ENCODE measurements around the gene TTLL6. TPM values are rescaled to one million over a fixed set of nuclear protein-coding genes. Genes with fewer than 3 reads are reported as not detected.
A peak's percentile ranks its signal among the peaks of the same experiment; 100 is the strongest.

TTLL6 gene
- total and polyA plus RNA-seq, 2 of the 4 experiments (the other 2 are of a cell fraction) = not detected

GRCh38 chr17:48816438-48816773 lies 623 bp downstream of the TTLL6 start:
- H3K14ac ChIP-seq (replicated peaks; ENCODE audit: low read depth, low read length) = no peak overlapping the region
- dilution Hi-C loops (cut with HindIII; ENCODE audit: low sequenced_read_pairs, unreplicated experiment) (no loop called here), intact Hi-C loops (cut with micrococcal nuclease) (no loop called here), in situ Hi-C loops (cut with MboI; ENCODE audit: low sequenced_read_pairs) (no loop called here)
- H3K36me3 ChIP-seq (ENCODE audit: control insufficient read depth, insufficient read depth, low read length) = no peaks in the 10 kb centered on the region
- no peak overlapping the region for H3K18ac ChIP-seq (ENCODE audit: low read depth, low read length)
- H3K9me1 ChIP-seq (ENCODE audit: insufficient read depth, low read length) = 0 out of 2 replicates have a peak, but pooled peaks cover 4% of the 10 kb centered on the region
- H4K5ac ChIP-seq (ENCODE audit: low read depth, low read length) = no peak overlapping the region
- peak overlapping the region; percentile 90 for H2AFZ ChIP-seq (replicated peaks; ENCODE audit: low read length, poor library complexity)
- no peak overlapping the region for H3K4me3 ChIP-seq (ENCODE audit: insufficient read depth, low read depth, low read length)
- H3K4me1 ChIP-seq (ENCODE audit: control insufficient read depth, insufficient read depth, low read length) = 0 out of 2 replicates have a peak, but pooled peaks cover 2% of the 10 kb centered on the region
- no peaks in the 10 kb centered on the region for H4K20me1 ChIP-seq (ENCODE audit: insufficient read depth, low read length)
- H3K79me1 ChIP-seq (ENCODE audit: low read depth in 1 of 2, low read length in 2 of 2) = no peaks in the 10 kb centered on the region
- no peak overlapping the region for H4K8ac ChIP-seq (ENCODE audit: low read depth in 2 of 2, low read length in 2 of 2)
- no TSS peak for BruUV-seq (replicated peaks)
- H3K27me3 ChIP-seq (ENCODE audit: control insufficient read depth, insufficient read depth, low read length) = peaks cover 31% of the 10 kb centered on the region
- TF ChIP-seq CHD1 (IDR thresholded peaks at IDR 0.05; ENCODE audit: low read depth, low read length) (no peak), MAFK (IDR thresholded peaks at IDR 0.05; ENCODE audit: low read depth, low read length) (no peak), POLR2A (IDR thresholded peaks at IDR 0.05; ENCODE audit: low read depth, low read length) (no peak), ELK1 (IDR thresholded peaks at IDR 0.05; ENCODE audit: borderline replicate concordance, low read depth, low read length) (no peak), MXI1 (IDR thresholded peaks at IDR 0.05; ENCODE audit: borderline replicate concordance, low read depth, low read length) (no peak), RCOR1 (IDR thresholded peaks at IDR 0.05; ENCODE audit: insufficient replicate concordance, low read length) (no peak), RAD21 (IDR thresholded peaks at IDR 0.05; ENCODE audit: low read length) (no peak), CTCF (conservative IDR thresholded peaks at IDR 0.05; ENCODE audit: low read depth, low read length) (no peak), NFE2L2 (IDR thresholded peaks at IDR 0.05; ENCODE audit: low read depth, low read length) (no peak), MAZ (IDR thresholded peaks at IDR 0.05; ENCODE audit: borderline replicate concordance, low read depth, low read length) (no peak), USF2 (IDR thresholded peaks at IDR 0.05; ENCODE audit: low read depth, low read length) (no peak)
- no peak overlapping the region for H3K56ac ChIP-seq (ENCODE audit: extremely low read depth, insufficient read depth, low read length)
- H2BK5ac ChIP-seq (ENCODE audit: low read depth, low read length, poor library complexity, severe bottlenecking) = no peak overlapping the region
- H3K23ac ChIP-seq (ENCODE audit: low read depth, low read length) = peak overlapping the region; percentile 51; the same call in 1 of the 2 replicates
- H2AK9ac ChIP-seq (replicated peaks; ENCODE audit: low read depth, low read length, poor library complexity) = no peak overlapping the region
- POLR2A ChIA-PET (ENCODE audit: unreplicated experiment) = no interaction called here
- H2BK20ac ChIP-seq (ENCODE audit: low read depth, low read length) = no peak overlapping the region
- H4K91ac ChIP-seq (ENCODE audit: insufficient read depth, low read depth, low read length) = no peak overlapping the region
- H3K9ac ChIP-seq (ENCODE audit: low read depth, low read length) = no peak overlapping the region
- no peak overlapping the region for H2AK5ac ChIP-seq (ENCODE audit: low read depth, low read length)
- ATAC-seq (ENCODE audit: low read depth) = no peak
- H2BK120ac ChIP-seq (ENCODE audit: low read depth, low read length) = no peak overlapping the region
- DNase-seq = no peak
- H3K4me2 ChIP-seq (ENCODE audit: low read depth, low read length) = peak overlapping the region; percentile 69
- CTCF ChIA-PET = interaction anchor here (7.7 kb wide), 1 partner anchor 63 kb away, joined by 82 read pairs; no protein-coding TSS in a partner anchor
- H2BK15ac ChIP-seq (ENCODE audit: low read depth, low read length) = no peak overlapping the region
- H3K4ac ChIP-seq (ENCODE audit: low read depth, low read length) = no peak overlapping the region
- H3K9me3 ChIP-seq (ENCODE audit: control insufficient read depth, insufficient read depth, low read length) = no peaks in the 10 kb centered on the region
- no peak overlapping the region for H3K27ac ChIP-seq (ENCODE audit: insufficient read depth, low read length)
- 7% methylated on average over 4 of the region's 7 CpGs; no CpG with 5 or more reads in 1 of the 2 experiments for WGBS, 2 experiments (ENCODE audit: extremely low coverage in 2 of 2, insufficient read length in 1 of 2)
